Measurements from ENCODE around the gene NDUFA13.

Gene NDUFA13

DNA sequence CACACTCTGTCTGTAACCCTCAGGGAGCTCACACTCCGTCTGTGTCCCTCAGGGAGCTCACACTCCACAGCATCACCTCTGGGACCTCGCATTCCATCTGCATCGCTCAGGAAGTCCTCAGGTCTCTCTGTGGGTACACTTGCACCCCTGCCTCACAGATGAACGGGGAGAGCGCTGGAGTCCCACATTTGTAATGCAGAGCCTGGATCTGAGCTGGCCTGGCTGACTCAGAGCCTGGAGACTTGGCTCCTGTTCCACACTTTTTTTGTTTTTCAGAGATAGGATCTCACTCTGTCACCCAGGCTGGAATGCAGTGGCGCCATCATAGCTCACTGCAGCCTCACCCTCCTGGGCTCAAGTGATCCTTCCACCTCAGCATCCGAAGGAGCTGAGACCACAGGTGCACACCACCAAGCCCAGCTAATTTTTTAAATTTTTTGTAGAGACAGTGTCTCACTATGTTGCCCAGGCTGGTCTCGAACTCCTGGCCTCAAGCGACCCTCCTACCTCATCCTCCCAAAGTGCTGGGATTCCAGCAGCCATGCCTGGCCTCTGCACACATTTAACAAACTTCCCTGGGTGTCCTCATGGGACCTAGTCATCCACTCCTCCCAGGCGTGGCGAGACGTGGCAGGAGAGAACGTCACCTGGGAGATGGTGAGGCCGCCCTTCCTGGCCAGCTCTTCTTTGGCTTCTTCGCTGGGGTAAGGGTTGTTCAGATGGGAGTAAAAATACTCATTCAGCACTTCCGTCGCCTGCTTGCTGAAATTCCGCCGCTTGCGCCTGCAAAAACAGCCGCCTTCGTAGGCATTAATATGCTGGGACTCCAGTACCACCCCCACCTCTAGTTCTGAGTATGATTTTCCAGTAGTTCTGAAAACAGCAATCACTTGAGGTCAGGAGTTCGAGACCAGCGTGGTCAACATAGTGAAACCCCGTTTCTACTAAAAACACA lies 53.1 kb downstream of the NDUFA13 start (continued):
- no peak for TF ChIP-seq ZBTB10 (tag by site-specific recombination; IDR thresholded peaks at IDR 0.05)
- TF ChIP-seq, protein P1, sequence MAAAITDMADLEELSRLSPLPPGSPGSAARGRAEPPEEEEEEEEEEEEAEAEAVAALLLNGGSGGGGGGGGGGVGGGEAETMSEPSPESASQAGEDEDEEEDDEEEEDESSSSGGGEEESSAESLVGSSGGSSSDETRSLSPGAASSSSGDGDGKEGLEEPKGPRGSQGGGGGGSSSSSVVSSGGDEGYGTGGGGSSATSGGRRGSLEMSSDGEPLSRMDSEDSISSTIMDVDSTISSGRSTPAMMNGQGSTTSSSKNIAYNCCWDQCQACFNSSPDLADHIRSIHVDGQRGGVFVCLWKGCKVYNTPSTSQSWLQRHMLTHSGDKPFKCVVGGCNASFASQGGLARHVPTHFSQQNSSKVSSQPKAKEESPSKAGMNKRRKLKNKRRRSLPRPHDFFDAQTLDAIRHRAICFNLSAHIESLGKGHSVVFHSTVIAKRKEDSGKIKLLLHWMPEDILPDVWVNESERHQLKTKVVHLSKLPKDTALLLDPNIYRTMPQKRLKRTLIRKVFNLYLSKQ (tag by site-specific recombination; IDR thresholded peaks at IDR 0.05; ENCODE audit: borderline replicate concordance), result no peak
- TF ChIP-seq ZNF560 (tag by site-specific recombination; IDR thresholded peaks at IDR 0.05; ENCODE audit: borderline replicate concordance), result no peak

DNA sequence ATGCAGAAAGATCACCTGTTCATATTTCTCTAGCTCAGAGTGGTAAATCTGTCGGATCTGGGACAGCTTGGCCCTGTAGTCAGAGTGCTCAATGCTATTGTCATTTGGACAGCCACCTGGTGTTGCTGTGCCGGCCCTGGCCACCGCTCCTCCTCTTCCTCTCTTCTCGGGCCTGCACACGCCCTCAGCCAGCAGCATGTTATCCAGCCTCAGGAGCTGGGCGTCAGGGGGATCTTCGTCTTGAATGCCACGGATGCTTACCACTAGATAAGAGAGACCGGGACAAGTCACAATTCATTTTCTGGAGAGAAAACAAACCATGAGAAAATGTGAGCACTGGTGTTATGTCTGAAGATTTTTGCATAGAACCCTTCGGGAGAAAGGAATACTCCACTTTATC lies 54.5 kb downstream of the NDUFA13 start:
- Histone ChIP-seq H3K4me1 (ENCODE audit: control insufficient read depth, insufficient read depth, low read length) (no peaks in the 10 kb centered on the region), H3K9me3 (ENCODE audit: control insufficient read depth, insufficient read depth, low read depth, low read length) (no peaks in the 10 kb centered on the region), H3K27ac (ENCODE audit: extremely low read depth, low read depth, low read length) (no peak overlapping the region), H3K4me3 (ENCODE audit: low read depth, low read length) (no peak overlapping the region), H3K36me3 (ENCODE audit: control insufficient read depth in 2 of 2, insufficient read depth in 1 of 2, low read length in 2 of 2) (peaks cover 0 to 23% of the 10 kb centered on the region in 2 experiments; a peak in 1 of 3 replicates)
- POLR2A ChIA-PET, result no interaction called here
- TF ChIP-seq, protein P2, sequence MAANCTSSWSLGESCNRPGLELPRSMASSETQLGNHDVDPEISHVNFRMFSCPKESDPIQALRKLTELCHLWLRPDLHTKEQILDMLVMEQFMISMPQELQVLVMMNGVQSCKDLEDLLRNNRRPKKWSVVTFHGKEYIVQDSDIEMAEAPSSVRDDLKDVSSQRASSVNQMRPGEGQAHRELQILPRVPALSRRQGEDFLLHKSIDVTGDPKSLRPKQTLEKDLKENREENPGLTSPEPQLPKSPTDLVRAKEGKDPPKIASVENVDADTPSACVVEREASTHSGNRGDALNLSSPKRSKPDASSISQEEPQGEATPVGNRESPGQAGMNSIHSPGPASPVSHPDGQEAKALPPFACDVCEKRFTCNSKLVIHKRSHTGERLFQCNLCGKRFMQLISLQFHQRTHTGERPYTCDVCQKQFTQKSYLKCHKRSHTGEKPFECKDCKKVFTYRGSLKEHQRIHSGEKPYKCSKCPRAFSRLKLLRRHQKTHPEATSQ (tag by site-specific recombination; IDR thresholded peaks at IDR 0.05), result no peak
- no peak for TF ChIP-seq ZIC2 (tag by site-specific recombination; IDR thresholded peaks at IDR 0.05)
- no peak for TF ChIP-seq ZSCAN23 (tag by site-specific recombination; IDR thresholded peaks at IDR 0.05)
- TF ChIP-seq BCL6B (tag by site-specific recombination; IDR thresholded peaks at IDR 0.05), result no peak
- no peak for TF ChIP-seq ZNF114 (tag by site-specific recombination; IDR thresholded peaks at IDR 0.05)
- TF ChIP-seq PRDM6 (tag by site-specific recombination; IDR thresholded peaks at IDR 0.05), result no peak
- TF ChIP-seq ZNF302 (tag by site-specific recombination; IDR thresholded peaks at IDR 0.05; ENCODE audit: low read depth), result no peak
- TF ChIP-seq BCL11B (tag by site-specific recombination; IDR thresholded peaks at IDR 0.05; ENCODE audit: low read depth), result no peak
- CTCF ChIA-PET, result interaction anchor here (1.0 kb wide), 1 partner anchor 16 kb away, joined by 3 read pairs; no protein-coding TSS in a partner anchor
